GM21825 (cell line): ENCODE data around the gene ARHGEF40.

Source experiments
- ATAC-seq: cut with Tn5 transposase; IDR thresholded peaks from one replicate; pipeline ENCODE4 v1.9.1; 2021; ENCODE audit warnings: mild to moderate bottlenecking, moderate library complexity; ENCODE audit not compliant: unreplicated experiment

Gene ARHGEF40

GRCh38 chr14:21112255-21112654, 42.2 kb downstream of the ARHGEF40 start:
- no peak for ATAC-seq

DNA sequence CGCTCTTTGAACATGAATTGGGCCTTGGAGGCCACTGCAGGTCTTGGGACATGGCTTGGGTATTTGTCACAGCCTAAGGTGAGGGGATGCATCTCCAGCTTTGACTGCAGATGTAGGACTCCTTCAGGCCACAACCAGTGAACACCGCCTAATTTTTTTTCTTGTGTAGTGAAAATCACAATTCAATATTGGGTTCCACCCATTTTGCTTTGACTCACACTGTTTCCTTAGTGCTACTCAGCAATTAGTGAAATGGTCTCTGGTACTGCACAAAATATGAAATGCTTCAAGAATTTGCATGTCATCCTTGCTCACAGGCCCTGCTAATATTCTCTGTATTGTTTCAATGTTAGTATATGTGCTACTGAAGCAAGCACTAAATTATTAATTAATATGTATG, 43.3 kb downstream of the ARHGEF40 start:
- no peak for ATAC-seq

GRCh38 chr14:21118933-21119332, 48.8 kb downstream of the ARHGEF40 start:
- no peak for ATAC-seq

DNA sequence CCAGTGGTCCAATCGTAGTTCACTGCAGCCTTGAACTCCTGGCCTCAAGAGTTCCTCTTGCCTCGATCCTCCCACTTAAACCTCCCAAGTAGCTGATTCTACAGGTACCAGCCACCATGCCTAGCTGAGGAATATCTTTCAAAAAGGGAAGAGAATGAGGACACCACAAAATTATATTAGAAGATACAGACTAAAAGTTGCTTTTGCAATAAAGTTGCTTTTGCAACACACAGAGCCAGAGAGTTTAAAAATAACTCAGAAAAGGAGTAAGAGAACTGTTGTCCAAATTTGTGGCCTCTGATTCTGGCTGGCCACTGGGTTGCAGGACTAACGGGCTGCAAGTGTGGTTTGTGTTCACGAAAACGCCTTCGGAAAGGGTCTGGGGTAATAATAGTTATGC, 50.6 kb downstream of the ARHGEF40 start:
- no peak for ATAC-seq

DNA sequence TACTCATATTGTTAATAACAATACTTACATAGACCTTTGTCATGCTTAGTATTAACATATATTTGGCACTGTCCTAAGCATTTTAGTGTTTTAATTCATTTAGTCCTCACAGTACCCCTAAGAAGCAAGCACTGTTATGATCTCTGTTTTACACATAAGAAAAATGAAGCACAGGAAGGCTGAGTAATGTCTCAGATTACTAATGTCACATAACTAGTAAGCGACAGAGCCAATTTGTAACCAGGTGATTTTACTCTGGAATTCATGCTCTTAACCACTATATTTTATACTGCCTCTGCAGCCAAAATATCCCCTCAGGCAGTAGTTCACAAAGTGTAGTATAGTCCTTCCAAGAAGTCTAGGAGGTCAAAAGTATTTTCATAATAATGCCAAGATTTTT, 51.0 kb downstream of the ARHGEF40 start:
- no peak for ATAC-seq

DNA sequence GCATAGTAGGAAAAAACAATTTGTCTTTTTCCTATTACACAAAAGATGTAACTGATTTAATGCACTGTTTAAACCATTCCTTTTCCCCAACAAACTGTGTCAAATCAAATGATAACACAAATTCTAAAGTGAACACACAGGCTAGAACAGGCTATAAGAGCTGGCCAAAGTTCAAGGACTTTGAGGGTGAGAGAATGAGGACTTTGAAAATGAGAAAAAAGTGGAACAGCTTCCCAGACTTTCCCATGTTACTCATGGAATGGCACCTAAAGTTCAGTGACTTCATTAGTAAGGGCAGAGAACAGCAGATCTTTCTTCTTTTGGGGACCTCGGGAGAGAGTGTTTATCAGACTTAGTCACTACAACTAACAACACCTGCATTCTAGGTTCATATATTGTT, 53.3 kb downstream of the ARHGEF40 start:
- no peak for ATAC-seq

DNA sequence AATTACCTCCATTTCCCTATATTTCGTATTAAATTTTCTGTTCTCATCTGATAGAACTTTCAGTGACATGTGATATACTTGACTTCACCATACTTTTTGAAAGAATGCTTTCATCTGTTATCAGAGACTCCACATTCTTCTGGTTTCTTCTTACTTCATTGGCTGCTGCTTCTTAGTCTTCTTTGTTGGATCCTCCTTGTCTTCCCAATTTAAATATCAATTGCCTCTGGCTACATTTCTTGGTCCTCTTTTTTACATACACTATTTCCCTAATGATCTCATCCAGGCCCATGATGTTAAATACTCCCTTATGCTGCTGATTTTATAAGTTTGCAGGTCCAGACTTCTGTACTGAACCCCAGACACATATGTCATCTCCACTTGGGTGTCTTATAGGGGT, 63.8 kb downstream of the ARHGEF40 start:
- ATAC-seq, result no peak

- ATAC-seq, result no peak
These were observed 65.9 kb downstream of the ARHGEF40 start for GRCh38 chr14:21136024-21136423.
